Stimulated activated CD4-positive, alpha-beta T cell treated with anti-CD3 and anti-CD28 coated beads, Interleukin-15, amount 100 ng/mL, for 1 hour (primary cell): Measurements from ENCODE around the gene CHRND.

Experiments used
- DNase-seq, 2 donors: peaks; one replicate each; pipeline ENCODE4 v3.0.0-alpha.2; 2020; ENCODE audit warnings: low read depth in 1 of 2, low spot score in 1 of 2

Gene CHRND

DNA sequence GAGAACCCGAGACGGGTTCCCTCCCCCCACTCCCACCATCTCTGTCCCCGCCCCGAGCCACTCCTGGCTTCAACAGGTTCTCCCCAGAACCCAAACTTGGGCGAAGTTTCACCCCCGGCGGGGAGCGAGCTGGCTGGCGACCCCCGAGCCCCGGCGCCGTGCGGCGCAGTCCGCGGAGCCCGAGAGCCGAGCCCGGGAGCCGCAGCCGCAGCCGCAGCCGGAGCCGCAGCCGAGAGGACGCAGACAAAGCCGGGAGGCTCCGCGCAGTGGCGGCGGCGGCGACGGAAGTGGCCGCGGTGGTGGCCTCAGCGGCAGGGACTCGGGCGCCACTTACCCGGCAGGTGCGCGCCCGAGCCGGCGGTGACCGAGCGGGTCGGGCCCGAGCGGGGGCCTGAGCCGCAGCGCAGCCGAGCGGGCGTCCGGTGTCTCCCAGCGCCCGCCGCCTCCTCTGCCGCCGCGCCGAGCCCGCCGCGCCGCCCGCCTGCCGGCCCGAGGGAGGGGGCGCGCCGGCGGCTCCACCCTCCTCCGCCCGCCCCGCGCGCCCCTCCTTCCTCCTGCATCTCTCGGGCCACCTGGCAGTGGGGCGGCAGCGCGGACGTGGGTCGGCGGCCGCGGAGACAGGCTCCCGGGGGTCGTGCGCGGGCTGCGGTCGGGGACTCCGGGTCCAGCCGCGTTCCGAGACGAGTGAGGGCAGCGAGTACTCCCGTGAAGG is 38.4 kb upstream of the CHRND start, which contains the start of gene ECEL1:
Gene ECEL1, minus strand, starts transcription at position 450 of the 712 bp plus-strand sequence. CDS start 1,181 bp downstream, outside the sequence.
- DNase-seq, result no peak

DNA sequence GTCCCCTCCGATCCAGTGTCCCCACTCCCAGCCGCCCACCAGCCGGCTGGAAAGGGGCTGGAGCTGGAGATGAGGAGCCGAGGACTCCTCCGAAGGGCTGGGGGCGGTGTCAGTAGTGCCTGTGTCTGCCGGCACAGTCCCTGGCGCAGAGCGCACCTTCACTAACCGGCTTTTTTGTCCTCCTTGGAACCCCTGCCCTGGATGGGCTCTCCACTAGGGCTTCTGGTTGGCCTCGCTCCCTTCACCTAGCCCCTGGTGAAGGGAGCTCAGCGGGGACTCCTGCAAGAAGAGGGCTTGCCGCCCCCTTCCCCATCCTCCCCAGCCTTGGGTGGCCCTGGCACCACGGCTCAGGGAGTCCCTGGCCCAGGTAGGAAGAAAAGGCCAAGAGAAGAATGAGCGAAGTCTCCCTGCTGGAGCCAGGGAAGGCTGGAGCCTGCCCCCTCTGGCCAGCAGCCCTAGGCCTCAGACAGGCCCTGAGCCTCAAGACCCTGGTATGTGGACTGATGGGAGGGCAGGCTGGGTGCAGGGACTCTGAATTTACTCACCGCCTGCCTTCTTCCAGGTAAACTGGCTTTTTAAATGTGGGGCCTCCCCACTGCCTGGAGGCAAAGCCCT is 37.8 kb upstream of the CHRND start:
- DNase-seq, result no peak

DNA sequence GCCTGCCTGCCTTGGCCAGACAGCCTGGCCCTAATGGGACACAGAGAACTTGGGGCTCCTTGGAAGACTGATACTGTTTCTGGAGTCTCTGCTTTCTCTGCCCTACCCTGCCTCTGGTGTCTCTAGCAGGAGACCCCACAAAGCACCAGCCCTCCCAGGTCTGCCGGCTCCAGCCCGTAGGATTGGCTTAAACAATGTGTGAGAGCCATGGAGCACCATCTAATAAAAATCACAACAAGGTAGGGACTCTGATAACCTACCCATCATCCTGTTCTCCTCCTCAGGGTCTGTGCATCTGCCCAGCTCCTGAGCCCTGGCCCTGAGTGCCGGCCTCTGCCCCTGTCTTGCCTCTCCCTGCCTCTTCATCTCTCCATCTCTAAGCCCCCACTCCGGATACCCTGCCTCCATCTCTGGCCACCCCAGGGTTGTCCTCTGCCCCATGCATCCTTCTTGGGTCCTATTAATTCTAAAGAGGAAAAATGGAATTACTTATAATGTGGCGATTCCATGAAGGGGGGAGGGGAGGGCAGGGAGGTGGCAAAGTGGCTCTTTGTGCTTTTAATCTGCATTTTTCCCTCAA is 37.1 kb upstream of the CHRND start:
- no peak for DNase-seq

GRCh38 chr2:232489516-232490220 is 36.3 kb upstream of the CHRND start:
- DNase-seq, result no peak

- no peak for DNase-seq
Measured at GRCh38 chr2:232490221-232491138, 35.5 kb upstream of the CHRND start.

GRCh38 chr2:232491139-232491780 is 34.7 kb upstream of the CHRND start:
- no peak for DNase-seq

- DNase-seq, result no peak
Measured at GRCh38 chr2:232492236-232492848, 33.6 kb upstream of the CHRND start.

DNA sequence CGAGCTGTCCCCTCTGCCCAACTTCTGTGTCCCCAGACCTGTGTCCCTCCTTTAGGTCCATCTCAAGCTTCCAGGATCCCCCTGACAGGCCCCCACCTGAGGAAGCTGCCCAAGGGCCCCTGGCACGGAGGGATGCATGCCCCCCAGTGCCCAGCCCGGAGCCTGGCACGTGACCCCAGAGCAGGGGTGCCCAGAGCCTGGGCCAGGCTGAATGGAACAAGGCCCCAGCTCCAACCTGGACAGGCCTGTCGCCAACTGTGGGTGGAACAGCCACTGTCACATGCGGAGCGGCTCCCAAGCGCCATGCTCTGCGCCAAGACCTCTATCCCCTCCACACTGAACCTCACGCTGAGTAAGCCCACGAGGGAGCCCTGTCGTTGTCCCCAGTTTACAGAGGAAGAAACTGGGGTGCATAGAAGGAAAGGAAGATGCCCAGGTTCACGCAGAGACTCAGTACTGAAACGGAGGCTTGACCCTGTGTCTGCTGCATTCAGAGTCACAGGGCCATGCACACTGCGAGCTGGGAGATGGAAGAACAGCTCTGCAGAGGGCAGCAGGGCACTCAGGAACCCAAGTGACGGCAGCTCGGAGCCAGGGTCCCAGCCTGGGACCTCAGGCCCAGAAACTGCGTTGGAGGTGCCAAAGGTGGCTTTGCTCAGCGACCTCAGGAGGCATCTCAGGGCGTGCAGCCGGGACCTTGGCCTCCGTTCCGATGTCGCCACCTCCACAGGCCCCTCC is 32.8 kb upstream of the CHRND start:
- no peak for DNase-seq

DNA sequence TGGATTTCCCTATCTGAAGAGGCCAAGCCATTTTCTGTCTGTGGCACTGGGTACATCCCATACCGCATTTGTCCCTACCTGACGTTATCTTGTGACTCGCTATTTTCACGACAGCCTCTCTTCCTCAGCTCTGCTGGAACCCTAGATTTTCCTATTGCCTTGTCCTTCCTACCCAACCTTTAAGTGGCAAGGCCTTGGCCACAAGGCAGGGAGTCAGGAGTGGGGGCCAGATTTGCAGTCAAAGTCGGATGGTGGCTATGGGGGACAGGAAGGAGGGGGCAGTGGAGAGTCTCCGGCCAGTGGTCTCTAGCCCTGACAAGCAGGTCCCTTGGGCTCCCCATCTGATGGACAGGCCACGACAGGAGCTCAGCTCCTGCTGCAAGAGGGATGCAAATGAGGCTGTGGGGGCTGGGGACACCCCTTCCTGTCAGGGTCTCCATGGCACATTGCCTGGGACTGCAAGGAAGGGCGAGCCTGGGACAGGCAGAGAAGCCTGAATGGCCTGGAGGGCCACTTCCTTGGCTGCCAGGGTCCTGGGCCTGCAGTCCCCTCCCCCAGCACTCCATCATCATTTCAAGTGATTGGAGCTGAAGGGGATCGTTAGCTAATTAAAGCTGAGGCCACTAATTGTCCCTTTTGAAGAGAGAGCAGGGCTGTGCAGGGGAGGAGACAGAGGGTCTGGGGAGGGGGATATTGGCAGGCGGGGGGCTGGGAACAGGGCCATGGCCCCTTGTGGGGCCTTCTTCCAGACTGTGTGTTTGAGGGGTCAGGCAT is 32.1 kb upstream of the CHRND start:
- no peak for DNase-seq

GRCh38 chr2:232494542-232494941 is 31.4 kb upstream of the CHRND start:
- no peak for DNase-seq

GRCh38 chr2:232495292-232495691 is 30.7 kb upstream of the CHRND start:
- DNase-seq, result no peak

DNA sequence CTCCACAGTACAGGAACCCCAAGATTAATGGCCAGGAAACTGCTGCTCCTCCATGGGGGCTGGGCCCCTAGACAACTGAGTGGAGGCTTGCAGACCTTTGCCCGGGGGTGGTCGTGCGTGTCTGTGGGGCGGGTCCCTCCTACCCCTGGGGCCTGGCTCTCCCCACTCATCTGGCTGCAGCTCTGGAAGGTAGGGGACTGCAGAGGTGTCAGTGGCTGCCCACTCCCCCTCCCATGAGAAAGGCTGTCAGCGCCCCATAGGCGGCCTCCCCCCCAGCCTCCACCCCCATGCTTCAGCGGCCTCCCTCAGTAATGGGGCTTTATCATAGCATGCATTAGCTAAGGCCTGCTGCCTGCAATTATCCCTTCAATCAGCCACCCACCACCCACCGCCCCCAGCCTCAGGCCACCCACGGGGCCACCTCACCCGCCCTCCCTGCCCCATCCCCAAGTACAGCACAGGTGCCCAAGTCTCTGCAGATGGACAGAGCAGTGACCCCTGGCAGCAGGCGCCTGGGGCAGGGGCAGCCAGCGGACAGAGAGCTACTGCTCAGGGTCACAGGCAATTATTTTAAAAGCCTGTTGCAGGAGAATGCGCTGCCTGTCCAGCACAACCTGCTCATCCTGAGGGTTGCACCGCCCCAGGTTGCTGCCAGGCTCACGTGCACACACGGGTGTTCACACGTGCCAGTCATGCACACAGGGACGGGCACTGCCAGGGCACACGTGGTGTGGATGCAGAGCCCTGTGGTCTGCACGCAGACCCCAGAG is 29.3 kb upstream of the CHRND start:
- no peak for DNase-seq

DNA sequence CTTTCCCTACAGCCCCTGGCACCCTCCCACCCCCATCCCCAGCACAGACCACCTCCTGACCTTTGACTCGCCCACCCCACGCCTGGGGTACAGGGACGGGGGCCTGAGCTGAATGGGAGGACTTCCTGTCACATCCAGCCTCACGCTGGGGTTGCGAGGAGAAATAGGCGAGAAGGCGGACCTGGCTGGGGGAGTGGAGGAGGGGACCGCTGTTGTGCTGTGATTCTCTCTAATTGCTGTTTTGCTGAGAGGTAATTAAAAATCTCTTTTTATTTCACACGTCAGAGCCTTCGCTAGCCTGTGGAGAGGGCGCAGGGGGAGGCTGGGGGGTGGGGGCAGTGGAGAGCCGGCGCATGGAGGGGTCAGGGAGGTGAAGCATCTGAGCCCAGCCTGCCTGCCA is 28.6 kb upstream of the CHRND start:
- DNase-seq, result no peak

DNA sequence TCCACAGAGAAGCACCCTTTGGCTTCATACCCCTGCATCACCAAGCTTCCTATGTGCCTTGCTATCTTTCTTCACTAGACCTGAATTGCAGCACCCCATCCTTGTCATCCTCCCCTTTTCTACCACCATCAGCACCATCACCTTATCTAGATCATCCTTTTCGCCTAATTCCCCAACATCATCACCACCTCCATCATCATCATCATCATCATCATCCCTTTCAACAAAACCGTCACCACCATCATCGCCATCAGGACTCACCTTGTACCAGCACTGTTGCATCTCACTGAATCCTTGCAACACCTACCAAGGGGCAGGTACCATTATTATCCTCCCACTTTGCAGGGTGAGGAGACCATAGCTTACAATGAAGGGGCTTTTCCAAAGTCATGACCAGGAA is 27.5 kb upstream of the CHRND start:
- DNase-seq, result no peak

- no peak for DNase-seq
Measured at GRCh38 chr2:232501331-232501771, 24.6 kb upstream of the CHRND start.

DNA sequence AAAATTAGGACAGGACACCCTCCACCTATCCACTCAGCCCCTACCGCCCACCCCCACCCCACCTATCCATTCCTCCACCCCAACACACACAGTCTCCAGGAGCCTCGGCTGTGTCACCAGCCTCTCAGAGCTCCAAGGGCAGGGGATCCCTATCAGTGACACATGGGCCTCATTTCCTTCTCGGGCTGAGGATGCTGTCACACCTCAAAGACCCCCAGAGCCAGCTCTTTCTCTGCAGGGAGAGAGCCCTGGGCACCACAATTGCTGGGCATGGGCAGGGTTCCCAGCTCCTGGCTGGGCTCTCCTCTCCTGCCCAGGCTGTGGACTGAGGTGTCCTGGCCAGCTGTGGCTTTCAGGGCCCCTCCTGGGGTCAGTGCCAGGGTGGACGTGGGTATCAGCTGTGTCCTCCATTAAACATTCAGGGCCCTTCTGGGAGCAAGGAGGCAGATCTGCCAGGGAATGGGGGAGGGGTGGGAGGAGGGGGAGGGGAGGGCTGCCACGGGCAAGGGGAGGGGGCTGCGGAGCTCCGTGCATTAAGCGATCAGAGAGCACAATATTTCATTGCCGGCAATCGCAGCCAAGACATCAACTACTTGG is 24.1 kb upstream of the CHRND start:
- no peak for DNase-seq

DNA sequence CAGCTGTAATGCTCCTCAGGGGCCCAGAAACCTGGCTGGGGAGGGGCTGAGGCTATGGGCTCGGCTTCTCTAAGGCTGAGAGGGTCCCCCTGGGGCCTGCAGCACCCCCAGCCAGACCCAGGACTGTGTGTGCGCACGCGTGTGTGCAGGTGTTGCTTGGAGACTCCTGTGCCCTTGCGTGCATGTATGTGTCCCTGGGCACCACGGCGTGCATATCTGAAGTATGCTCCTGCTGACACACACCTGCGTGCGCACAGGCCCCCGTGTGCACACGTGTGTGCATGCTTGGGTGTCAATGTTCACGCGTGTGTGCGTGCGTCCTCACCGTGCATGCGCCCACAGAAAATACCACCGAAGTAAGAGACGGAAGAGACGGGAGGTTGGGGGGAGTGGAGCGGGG is 23.4 kb upstream of the CHRND start:
- no peak for DNase-seq
